ENCODE data around the gene HFM1.

The HFM1 gene

GRCh38 chr1:91345395-91346005, 59.1 kb downstream of the HFM1 start:
- no peak for DNase-seq (ENCODE audit: low spot score)
- no peak for TF ChIP-seq CTCF (IDR thresholded peaks at IDR 0.05; ENCODE audit: extremely low read depth, missing control alignments)

GRCh38 chr1:91338501-91338900, 66.1 kb downstream of the HFM1 start:
- DNase-seq (ENCODE audit: low spot score) = no peak
- no peak for TF ChIP-seq CTCF (IDR thresholded peaks at IDR 0.05; ENCODE audit: extremely low read depth, missing control alignments)

- no peak for DNase-seq (ENCODE audit: low spot score)
- TF ChIP-seq CTCF (IDR thresholded peaks at IDR 0.05; ENCODE audit: extremely low read depth, missing control alignments) = no peak
Observed at GRCh38 chr1:91335603-91336002, 69.0 kb downstream of the HFM1 start.

- no peak for DNase-seq (ENCODE audit: low spot score)
- no peak for TF ChIP-seq CTCF (IDR thresholded peaks at IDR 0.05; ENCODE audit: extremely low read depth, missing control alignments)
Observed at GRCh38 chr1:91334856-91335255, 69.8 kb downstream of the HFM1 start.

GRCh38 chr1:91325456-91325855, 79.2 kb downstream of the HFM1 start:
- no peak for DNase-seq (ENCODE audit: low spot score)
- no peak for TF ChIP-seq CTCF (IDR thresholded peaks at IDR 0.05; ENCODE audit: extremely low read depth, missing control alignments)

- no peak for TF ChIP-seq CTCF (IDR thresholded peaks at IDR 0.05; ENCODE audit: extremely low read depth, missing control alignments)
- no peak for DNase-seq (ENCODE audit: low spot score)
Observed at GRCh38 chr1:91314643-91315042, 90.0 kb downstream of the HFM1 start.

- TF ChIP-seq CTCF (IDR thresholded peaks at IDR 0.05; ENCODE audit: extremely low read depth, missing control alignments) = no peak
Observed at GRCh38 chr1:91311672-91312071, 93.0 kb downstream of the HFM1 start.

More at GRCh38 chr1:91311672-91312071, 93.0 kb downstream of the HFM1 start:
- no peak for DNase-seq (ENCODE audit: low spot score)
